Upper lobe of left lung (tissue), 4 donors: ENCODE results near the gene NAGLU.
A peak's percentile ranks its signal among the peaks of the same experiment; 100 is the strongest.

Source experiments
- EP300 ChIP-seq, 4 donors: sonication (generic); formaldehyde crosslinking; IDR thresholded peaks; one replicate each; pipeline ENCODE4 v1.5.1; 2017; ENCODE audit warnings: antibody characterized with exemption in 4 of 4, control low read depth in 2 of 4
- POLR2A ChIP-seq, 4 donors: fragments of 450-650 bp; IDR thresholded peaks; one replicate each; pipeline ENCODE4 v1.5.1; 2016 to 2017; ENCODE audit warnings: antibody characterized with exemption in 4 of 4, mild to moderate bottlenecking in 2 of 4
- POLR2AphosphoS5 ChIP-seq, 2 donors: sonication (generic); formaldehyde crosslinking; IDR thresholded peaks; one replicate each; pipeline ENCODE4 v1.5.1; 2017; ENCODE audit warnings: antibody characterized with exemption in 2 of 2
- TF ChIP-seq, protein P1 (sequence below), 6 experiments: fragments of 450-650 bp in 4 of 6; fragments of 200-600 bp in 2 of 6; sonication (generic) in 2 of 6; IDR thresholded peaks; one replicate each; pipeline ENCODE4 v1.5.1; 2016 to 2019; ENCODE audit warnings: antibody characterized with exemption in 6 of 6

GRCh38 chr17:42536372-42537155, 523 bp downstream of the NAGLU start:
- no peak for TF ChIP-seq EP300 (IDR thresholded peaks at IDR 0.05)
- TF ChIP-seq, protein P1, sequence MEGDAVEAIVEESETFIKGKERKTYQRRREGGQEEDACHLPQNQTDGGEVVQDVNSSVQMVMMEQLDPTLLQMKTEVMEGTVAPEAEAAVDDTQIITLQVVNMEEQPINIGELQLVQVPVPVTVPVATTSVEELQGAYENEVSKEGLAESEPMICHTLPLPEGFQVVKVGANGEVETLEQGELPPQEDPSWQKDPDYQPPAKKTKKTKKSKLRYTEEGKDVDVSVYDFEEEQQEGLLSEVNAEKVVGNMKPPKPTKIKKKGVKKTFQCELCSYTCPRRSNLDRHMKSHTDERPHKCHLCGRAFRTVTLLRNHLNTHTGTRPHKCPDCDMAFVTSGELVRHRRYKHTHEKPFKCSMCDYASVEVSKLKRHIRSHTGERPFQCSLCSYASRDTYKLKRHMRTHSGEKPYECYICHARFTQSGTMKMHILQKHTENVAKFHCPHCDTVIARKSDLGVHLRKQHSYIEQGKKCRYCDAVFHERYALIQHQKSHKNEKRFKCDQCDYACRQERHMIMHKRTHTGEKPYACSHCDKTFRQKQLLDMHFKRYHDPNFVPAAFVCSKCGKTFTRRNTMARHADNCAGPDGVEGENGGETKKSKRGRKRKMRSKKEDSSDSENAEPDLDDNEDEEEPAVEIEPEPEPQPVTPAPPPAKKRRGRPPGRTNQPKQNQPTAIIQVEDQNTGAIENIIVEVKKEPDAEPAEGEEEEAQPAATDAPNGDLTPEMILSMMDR (IDR thresholded peaks at IDR 0.05): peak in 2 of 6 experiments; percentile 42 to 66
- peak; percentile 21 to 27 for TF ChIP-seq POLR2AphosphoS5 (IDR thresholded peaks at IDR 0.05)
- TF ChIP-seq POLR2A (IDR thresholded peaks at IDR 0.05): peak in 1 of 4 donors; percentile 62
